Mononuclear cell (primary cell): ENCODE results near the gene KDR. TPM values are rescaled to one million over a fixed set of nuclear protein-coding genes. Genes with fewer than 3 reads are reported as not detected.

Experiments
- H3K27me3 ChIP-seq: 2 replicates; pipeline ENCODE4 v1.6.0; 2011; ENCODE audit warnings: low read length, control low read depth; ENCODE audit not compliant: insufficient read depth
- H3K4me1 ChIP-seq: 2 replicates; pipeline ENCODE4 v1.5.1; 2011; ENCODE audit warnings: mild to moderate bottlenecking, low read length, control low read depth; ENCODE audit not compliant: insufficient read depth
- H3K4me3 ChIP-seq: 2 replicates; pipeline ENCODE4 v1.5.1; 2011; ENCODE audit warnings: mild to moderate bottlenecking, low read length, moderate library complexity
- H3K9me3 ChIP-seq: 2 replicates; pipeline ENCODE4 v1.5.1; 2011; ENCODE audit warnings: low read depth, mild to moderate bottlenecking, control low read depth, low read length
- total RNA-seq: library from RNA; depleted of rRNA; stranded (reverse); fragments of >200 nt; gene quantifications from one replicate; pipeline ENCODE4 v1.2.3, GENCODE V29; 2012

Gene KDR
- not detected for total RNA-seq

DNA sequence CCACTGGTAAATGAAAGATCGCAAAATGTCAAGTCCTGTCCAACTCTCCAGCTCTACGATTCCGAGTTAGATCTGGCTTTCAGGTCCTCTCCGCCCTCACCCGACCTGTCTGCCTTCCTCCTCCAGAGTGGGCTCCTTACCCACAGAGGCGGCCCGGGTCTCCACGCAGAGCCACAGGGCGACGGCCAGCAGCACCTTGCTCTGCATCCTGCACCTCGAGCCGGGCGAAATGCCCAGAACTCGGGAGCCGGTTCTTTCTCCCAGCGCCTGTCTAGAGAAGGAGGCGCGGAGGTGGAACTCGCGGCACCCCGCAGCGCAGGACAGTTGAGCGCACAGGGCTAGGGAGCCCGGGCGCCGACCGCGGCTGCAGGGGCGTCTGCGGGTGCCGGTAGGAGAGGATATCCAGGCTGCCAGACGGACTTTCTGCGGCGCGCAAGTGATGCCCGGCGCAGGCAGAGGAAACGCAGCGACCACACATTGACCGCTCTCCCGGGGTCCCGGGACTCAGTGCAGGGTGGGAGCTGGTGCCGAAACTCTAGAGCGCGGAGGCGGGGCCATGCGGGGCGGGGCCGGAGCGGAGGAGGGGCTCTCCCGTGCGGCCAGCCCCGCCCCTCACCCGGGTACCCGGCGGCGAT, at the start of gene KDR:
KDR (minus strand) TSS at position 509 of the 635 bp plus-strand sequence; CDS start at position 207, 302 bp downstream.
- peaks cover 48% of the 10 kb centered on the region for H3K27me3 ChIP-seq
- H3K9me3 ChIP-seq: no peaks in the 10 kb centered on the region
- H3K4me3 ChIP-seq: no peak within 1 kb of the TSS
- H3K4me1 ChIP-seq: no peaks in the 10 kb centered on the region

- Histone ChIP-seq H3K4me3 (no peak overlapping the region), H3K9me3 (no peaks in the 10 kb centered on the region), H3K4me1 (no peaks in the 10 kb centered on the region), H3K27me3 (no peaks in the 10 kb centered on the region)
Measured at GRCh38 chr4:55173580-55173979, 48.2 kb upstream of the KDR start.

DNA sequence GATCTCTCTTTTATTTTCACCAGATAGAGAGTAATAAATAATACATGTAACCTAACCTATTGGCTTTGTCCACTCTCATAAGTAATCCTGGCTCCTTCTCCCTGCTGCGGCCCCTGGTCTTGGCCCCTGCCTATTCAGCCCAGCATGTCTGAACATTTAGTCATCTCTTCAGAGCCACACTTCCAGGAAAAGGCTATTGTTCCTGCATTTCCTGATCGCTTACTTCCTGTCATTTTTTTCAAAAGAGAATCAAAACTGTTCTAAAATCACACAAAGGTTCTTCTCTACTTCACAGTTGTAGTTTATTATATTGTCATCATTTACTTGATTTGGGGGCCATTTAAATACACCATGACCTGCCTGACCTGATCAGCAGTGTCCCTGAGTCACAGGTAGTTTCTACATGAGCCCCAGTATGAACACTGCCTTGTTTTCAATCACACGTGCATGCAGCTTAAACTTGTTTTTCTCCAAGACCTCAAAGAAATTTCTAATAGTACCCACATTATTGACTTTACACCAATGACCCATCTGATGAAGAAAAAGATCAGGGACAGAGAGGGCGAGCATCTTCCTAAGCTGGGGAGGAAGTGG, 47.4 kb upstream of the KDR start:
- Histone ChIP-seq H3K9me3 (no peaks in the 10 kb centered on the region), H3K27me3 (no peaks in the 10 kb centered on the region), H3K4me1 (no peaks in the 10 kb centered on the region), H3K4me3 (no peak overlapping the region)

DNA sequence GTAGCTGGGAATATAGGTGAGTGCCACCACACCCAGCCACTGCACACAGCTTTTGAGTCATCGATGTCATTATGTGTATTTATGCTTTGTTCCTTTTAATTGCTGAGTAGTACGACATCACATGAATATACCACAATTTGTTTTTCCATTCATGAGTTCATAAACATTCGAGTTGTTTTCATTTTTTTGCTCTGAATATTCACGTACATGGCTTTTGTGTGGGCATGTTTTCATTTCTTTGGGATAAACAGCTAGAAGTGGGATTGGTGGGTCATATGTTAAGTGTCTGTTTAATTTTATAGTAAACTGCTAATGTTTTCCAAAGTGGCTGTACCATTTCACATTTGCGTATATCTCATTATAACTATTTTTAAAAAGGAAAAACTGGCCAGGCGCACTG, 45.1 kb upstream of the KDR start:
- no peak overlapping the region for H3K4me3 ChIP-seq
- no peaks in the 10 kb centered on the region for H3K4me1 ChIP-seq

GRCh38 chr4:55169352-55169961, 44.1 kb upstream of the KDR start:
- H3K27me3 ChIP-seq: no peaks in the 10 kb centered on the region
- no peak overlapping the region for H3K4me3 ChIP-seq
- no peaks in the 10 kb centered on the region for H3K4me1 ChIP-seq
- no peaks in the 10 kb centered on the region for H3K9me3 ChIP-seq

More for the DNA sequence above, 45.1 kb upstream of the KDR start:
- Histone ChIP-seq H3K9me3 (no peaks in the 10 kb centered on the region), H3K27me3 (no peaks in the 10 kb centered on the region)

DNA sequence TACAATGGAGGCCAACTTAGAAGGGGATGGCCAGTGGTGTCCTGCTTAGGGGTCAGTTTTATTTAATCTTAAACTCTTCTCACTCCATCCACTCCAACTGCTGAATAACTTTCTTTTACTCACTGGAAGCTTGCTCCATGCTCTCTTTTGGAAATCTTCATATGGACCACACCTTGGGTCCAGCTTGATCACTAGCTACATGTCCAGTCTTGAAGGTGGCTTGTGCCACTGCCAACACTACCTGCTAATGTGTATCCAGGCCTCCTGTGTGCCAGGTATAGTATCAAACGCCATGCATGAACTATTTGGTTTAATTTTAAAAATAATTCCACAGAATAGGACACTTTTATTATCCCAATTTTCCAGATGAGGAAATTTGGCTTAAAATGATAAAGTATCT, 37.0 kb upstream of the KDR start:
- Histone ChIP-seq H3K4me1 (no peaks in the 10 kb centered on the region), H3K4me3 (no peak overlapping the region)

GRCh38 chr4:55161739-55162138, 36.3 kb upstream of the KDR start:
- no peak overlapping the region for H3K4me3 ChIP-seq
- no peaks in the 10 kb centered on the region for H3K4me1 ChIP-seq
- H3K9me3 ChIP-seq: no peaks in the 10 kb centered on the region
- H3K27me3 ChIP-seq: peaks cover 3% of the 10 kb centered on the region

More for the DNA sequence above, 37.0 kb upstream of the KDR start:
- Histone ChIP-seq H3K27me3 (no peaks in the 10 kb centered on the region), H3K9me3 (no peaks in the 10 kb centered on the region)

GRCh38 chr4:55159851-55160250, 34.5 kb upstream of the KDR start:
- Histone ChIP-seq H3K27me3 (peaks cover 4% of the 10 kb centered on the region), H3K4me3 (no peak overlapping the region), H3K9me3 (no peaks in the 10 kb centered on the region), H3K4me1 (no peaks in the 10 kb centered on the region)

DNA sequence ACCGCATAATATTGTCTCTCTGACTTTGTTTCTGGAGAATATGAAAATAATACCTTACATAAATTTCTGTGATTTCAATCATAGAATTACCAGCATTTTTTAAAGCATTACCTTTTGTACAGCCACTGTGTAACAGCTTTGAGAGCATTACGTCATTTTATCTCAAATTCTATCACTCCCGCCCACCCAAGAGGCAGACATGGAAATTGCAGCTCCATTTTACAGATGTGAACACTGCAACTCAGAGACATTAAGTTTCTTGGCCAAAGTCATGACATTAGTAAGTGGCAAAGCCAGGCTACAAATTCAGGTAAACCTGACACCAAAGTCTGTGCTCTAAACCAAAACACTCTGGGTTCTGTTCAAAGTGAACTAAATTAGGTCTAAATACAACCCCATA, 33.6 kb upstream of the KDR start:
- no peaks in the 10 kb centered on the region for H3K9me3 ChIP-seq

DNA sequence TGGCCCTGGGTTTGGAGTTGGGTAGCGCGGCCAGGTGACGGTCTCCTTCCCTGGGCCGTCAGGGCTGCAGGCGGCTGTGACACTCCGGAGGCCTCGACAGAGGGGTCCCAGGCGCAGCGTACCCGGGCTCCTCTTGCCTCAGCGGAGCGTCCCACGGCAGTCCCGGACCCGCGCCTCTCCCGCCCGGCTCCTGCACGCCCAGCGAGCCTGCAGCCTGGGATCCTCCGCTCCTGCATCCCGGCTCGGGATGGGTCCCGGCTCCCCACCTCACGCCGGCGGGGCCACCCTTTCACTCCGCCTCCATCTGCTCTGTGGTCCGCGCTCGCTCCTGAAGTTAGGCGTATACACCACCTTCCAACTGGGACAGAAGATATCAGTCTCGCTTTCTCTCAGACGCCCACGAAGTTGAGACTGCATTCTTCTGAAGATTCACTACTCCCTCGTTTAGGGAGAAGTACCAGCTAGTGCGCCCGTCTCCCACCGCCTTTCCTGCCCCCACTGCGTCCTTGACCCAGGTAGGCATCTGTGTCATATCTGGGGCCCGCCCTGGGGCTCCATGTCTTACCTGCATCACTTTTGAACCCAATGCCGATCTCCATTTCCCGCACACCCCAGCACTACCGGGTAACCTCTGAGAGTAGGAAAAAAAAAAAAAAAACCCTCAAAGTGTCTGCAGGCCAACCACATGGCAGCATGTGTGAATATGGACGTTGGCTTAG, 32.3 kb upstream of the KDR start:
- Histone ChIP-seq H3K27me3 (peaks cover 11% of the 10 kb centered on the region), H3K4me3 (no peak overlapping the region), H3K4me1 (no peaks in the 10 kb centered on the region), H3K9me3 (no peaks in the 10 kb centered on the region)

More for the DNA sequence above, 33.6 kb upstream of the KDR start:
- Histone ChIP-seq H3K27me3 (peaks cover 11% of the 10 kb centered on the region), H3K4me3 (no peak overlapping the region), H3K4me1 (no peaks in the 10 kb centered on the region)

GRCh38 chr4:55154933-55155332, 29.5 kb upstream of the KDR start:
- Histone ChIP-seq H3K4me3 (no peak overlapping the region), H3K27me3 (peaks cover 11% of the 10 kb centered on the region), H3K4me1 (no peaks in the 10 kb centered on the region), H3K9me3 (no peaks in the 10 kb centered on the region)

DNA sequence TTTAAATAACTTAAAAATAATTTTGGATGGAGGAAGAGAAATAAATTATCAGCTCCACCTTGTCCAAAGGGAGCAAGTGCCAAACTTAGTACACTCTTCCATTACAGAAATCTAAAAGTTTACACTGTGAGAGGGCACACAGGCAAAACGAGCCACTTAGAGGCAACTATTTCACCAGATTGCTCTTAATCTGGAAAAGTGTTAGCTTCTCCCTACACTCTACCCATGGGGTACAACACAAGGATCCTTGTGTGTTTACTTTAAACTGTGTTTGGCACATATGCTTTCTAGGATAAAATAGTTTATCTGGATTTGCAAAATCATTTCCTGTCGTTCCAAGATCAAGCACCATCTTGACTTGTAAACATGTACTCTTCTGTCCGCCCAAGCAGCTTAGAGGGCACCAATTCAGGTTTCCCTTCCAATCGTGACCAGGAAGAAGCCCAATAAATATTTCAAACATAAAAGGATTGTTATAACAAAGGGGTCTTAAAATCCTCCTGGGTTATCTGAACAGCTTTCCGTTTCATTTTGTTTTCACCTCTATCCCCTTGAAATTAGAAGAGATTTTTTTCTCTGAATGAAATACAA, 29.0 kb upstream of the KDR start:
- H3K4me1 ChIP-seq: no peaks in the 10 kb centered on the region
- H3K27me3 ChIP-seq: peaks cover 11% of the 10 kb centered on the region
- no peak overlapping the region for H3K4me3 ChIP-seq
- no peaks in the 10 kb centered on the region for H3K9me3 ChIP-seq

DNA sequence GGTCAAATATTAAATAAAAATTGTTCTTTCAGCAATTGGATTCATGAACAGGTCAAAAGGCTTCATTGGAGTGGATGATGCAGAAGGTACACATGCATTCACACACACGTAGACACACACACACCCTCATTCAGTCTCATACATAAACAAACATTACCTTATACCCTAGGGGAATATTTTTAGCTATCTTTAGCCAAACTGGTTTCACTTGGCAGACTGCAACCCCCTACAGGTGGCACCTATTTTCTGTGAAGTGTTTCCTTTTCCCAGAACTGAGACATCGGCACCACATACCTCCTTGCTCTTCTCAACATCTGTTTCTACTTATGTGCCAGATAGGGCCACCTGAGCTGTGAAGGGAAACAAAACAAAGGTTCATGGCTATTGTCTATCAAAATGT, 18.5 kb upstream of the KDR start:
- Histone ChIP-seq H3K9me3 (no peaks in the 10 kb centered on the region), H3K27me3 (no peaks in the 10 kb centered on the region)

DNA sequence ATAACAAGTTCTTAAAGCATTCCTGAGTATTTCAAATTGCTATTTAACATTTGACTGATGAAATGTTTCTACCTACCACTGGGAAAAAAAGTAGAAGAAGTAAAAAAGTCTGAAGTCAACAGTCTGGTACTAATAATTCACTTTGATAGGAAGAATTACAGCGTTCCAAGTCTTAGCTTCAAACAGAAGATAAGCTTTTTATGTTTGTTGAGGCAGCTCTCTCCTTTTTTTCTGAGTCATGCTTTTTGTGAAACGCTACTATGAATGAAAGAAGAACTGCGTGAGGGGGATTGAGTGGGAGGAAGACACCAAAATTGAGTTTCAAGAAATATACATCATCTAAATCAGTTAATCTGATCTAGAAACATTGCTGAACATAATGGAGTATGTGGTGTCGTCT, 13.0 kb upstream of the KDR start:
- H3K9me3 ChIP-seq: no peaks in the 10 kb centered on the region
- H3K4me1 ChIP-seq: no peaks in the 10 kb centered on the region
- no peak overlapping the region for H3K4me3 ChIP-seq
- H3K27me3 ChIP-seq: peaks cover 5% of the 10 kb centered on the region

More for the DNA sequence above, 18.5 kb upstream of the KDR start:
- Histone ChIP-seq H3K4me1 (no peaks in the 10 kb centered on the region), H3K4me3 (no peak overlapping the region)

- Histone ChIP-seq H3K4me3 (no peak overlapping the region), H3K4me1 (no peaks in the 10 kb centered on the region), H3K9me3 (no peaks in the 10 kb centered on the region), H3K27me3 (peaks cover 5% of the 10 kb centered on the region)
Measured at GRCh38 chr4:55136634-55137033, 11.2 kb upstream of the KDR start.
